ENCODE data around the gene PCDHGA12.

The PCDHGA12 gene

DNA sequence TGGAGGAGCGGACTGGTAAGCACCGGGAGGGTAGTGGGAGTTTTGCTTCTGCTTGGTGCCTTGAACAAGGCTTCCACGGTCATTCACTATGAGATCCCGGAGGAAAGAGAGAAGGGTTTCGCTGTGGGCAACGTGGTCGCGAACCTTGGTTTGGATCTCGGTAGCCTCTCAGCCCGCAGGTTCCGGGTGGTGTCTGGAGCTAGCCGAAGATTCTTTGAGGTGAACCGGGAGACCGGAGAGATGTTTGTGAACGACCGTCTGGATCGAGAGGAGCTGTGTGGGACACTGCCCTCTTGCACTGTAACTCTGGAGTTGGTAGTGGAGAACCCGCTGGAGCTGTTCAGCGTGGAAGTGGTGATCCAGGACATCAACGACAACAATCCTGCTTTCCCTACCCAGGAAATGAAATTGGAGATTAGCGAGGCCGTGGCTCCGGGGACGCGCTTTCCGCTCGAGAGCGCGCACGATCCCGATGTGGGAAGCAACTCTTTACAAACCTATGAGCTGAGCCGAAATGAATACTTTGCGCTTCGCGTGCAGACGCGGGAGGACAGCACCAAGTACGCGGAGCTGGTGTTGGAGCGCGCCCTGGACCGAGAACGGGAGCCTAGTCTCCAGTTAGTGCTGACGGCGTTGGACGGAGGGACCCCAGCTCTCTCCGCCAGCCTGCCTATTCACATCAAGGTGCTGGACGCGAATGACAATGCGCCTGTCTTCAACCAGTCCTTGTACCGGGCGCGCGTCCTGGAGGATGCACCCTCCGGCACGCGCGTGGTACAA is 46.0 kb downstream of the PCDHGA12 start (continued):
- TF ChIP-seq, protein P1, sequence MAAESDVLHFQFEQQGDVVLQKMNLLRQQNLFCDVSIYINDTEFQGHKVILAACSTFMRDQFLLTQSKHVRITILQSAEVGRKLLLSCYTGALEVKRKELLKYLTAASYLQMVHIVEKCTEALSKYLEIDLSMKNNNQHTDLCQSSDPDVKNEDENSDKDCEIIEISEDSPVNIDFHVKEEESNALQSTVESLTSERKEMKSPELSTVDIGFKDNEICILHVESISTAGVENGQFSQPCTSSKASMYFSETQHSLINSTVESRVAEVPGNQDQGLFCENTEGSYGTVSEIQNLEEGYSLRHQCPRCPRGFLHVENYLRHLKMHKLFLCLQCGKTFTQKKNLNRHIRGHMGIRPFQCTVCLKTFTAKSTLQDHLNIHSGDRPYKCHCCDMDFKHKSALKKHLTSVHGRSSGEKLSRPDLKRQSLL (tag by site-specific recombination; IDR thresholded peaks at IDR 0.05): peak; percentile 24; the same call in 1 of the 2 replicates
- 0 out of 2 replicates have a peak, but pooled peaks have one; percentile 16 for TF ChIP-seq ZXDB (tag by site-specific recombination; IDR thresholded peaks at IDR 0.05)
- no peak for TF ChIP-seq GLI2 (tag by site-specific recombination; IDR thresholded peaks at IDR 0.05; ENCODE audit: borderline replicate concordance, low read depth)
- TF ChIP-seq KLF9 (tag by site-specific recombination; IDR thresholded peaks at IDR 0.05; ENCODE audit: low read depth): no peak
- TF ChIP-seq, protein P2, sequence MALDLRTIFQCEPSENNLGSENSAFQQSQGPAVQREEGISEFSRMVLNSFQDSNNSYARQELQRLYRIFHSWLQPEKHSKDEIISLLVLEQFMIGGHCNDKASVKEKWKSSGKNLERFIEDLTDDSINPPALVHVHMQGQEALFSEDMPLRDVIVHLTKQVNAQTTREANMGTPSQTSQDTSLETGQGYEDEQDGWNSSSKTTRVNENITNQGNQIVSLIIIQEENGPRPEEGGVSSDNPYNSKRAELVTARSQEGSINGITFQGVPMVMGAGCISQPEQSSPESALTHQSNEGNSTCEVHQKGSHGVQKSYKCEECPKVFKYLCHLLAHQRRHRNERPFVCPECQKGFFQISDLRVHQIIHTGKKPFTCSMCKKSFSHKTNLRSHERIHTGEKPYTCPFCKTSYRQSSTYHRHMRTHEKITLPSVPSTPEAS (tag by site-specific recombination; IDR thresholded peaks at IDR 0.05): no peak
- no peak for TF ChIP-seq ZNF157 (tag by site-specific recombination; IDR thresholded peaks at IDR 0.05)
- TF ChIP-seq ZNF776 (tag by site-specific recombination; IDR thresholded peaks at IDR 0.05; ENCODE audit: borderline replicate concordance): no peak
- no peak for TF ChIP-seq ZNF707 (tag by site-specific recombination; IDR thresholded peaks at IDR 0.05)
- TF ChIP-seq, protein P3, sequence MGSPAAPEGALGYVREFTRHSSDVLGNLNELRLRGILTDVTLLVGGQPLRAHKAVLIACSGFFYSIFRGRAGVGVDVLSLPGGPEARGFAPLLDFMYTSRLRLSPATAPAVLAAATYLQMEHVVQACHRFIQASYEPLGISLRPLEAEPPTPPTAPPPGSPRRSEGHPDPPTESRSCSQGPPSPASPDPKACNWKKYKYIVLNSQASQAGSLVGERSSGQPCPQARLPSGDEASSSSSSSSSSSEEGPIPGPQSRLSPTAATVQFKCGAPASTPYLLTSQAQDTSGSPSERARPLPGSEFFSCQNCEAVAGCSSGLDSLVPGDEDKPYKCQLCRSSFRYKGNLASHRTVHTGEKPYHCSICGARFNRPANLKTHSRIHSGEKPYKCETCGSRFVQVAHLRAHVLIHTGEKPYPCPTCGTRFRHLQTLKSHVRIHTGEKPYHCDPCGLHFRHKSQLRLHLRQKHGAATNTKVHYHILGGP (tag by site-specific recombination; IDR thresholded peaks at IDR 0.05): no peak
- TF ChIP-seq ZBTB10 (tag by site-specific recombination; IDR thresholded peaks at IDR 0.05): peak; percentile 12; the same call in 1 of the 2 replicates
- TF ChIP-seq, protein P4, sequence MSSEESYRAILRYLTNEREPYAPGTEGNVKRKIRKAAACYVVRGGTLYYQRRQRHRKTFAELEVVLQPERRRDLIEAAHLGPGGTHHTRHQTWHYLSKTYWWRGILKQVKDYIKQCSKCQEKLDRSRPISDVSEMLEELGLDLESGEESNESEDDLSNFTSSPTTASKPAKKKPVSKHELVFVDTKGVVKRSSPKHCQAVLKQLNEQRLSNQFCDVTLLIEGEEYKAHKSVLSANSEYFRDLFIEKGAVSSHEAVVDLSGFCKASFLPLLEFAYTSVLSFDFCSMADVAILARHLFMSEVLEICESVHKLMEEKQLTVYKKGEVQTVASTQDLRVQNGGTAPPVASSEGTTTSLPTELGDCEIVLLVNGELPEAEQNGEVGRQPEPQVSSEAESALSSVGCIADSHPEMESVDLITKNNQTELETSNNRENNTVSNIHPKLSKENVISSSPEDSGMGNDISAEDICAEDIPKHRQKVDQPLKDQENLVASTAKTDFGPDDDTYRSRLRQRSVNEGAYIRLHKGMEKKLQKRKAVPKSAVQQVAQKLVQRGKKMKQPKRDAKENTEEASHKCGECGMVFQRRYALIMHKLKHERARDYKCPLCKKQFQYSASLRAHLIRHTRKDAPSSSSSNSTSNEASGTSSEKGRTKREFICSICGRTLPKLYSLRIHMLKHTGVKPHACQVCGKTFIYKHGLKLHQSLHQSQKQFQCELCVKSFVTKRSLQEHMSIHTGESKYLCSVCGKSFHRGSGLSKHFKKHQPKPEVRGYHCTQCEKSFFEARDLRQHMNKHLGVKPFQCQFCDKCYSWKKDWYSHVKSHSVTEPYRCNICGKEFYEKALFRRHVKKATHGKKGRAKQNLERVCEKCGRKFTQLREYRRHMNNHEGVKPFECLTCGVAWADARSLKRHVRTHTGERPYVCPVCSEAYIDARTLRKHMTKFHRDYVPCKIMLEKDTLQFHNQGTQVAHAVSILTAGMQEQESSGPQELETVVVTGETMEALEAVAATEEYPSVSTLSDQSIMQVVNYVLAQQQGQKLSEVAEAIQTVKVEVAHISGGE (tag by site-specific recombination; conservative IDR thresholded peaks at IDR 0.05; ENCODE audit: low read depth): 0 out of 2 replicates have a peak, but pooled peaks have one; percentile 5
- no peak for TF ChIP-seq ZNF692 (tag by site-specific recombination; IDR thresholded peaks at IDR 0.05)
- TF ChIP-seq, protein P5, sequence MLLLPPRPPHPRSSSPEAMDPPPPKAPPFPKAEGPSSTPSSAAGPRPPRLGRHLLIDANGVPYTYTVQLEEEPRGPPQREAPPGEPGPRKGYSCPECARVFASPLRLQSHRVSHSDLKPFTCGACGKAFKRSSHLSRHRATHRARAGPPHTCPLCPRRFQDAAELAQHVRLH (tag by site-specific recombination; IDR thresholded peaks at IDR 0.05): no peak
- TF ChIP-seq ZNF777 (tag by site-specific recombination; IDR thresholded peaks at IDR 0.05; ENCODE audit: borderline replicate concordance): no peak; the same call in 1 of the 2 replicates
- no peak for TF ChIP-seq ZNF621 (tag by site-specific recombination; IDR thresholded peaks at IDR 0.05)
- 0 out of 2 replicates have a peak, but pooled peaks have one; percentile 14 for TF ChIP-seq ZNF2 (tag by site-specific recombination; IDR thresholded peaks at IDR 0.05)

All from HEK293 (cell line).